GM18909 (cell line): ENCODE data around the gene LRRC47.

Source experiments
- ATAC-seq: cut with Tn5 transposase; IDR thresholded peaks from one replicate; pipeline ENCODE4 v1.9.1; 2021; ENCODE audit warnings: mild to moderate bottlenecking; ENCODE audit not compliant: unreplicated experiment, poor library complexity

The LRRC47 gene

DNA sequence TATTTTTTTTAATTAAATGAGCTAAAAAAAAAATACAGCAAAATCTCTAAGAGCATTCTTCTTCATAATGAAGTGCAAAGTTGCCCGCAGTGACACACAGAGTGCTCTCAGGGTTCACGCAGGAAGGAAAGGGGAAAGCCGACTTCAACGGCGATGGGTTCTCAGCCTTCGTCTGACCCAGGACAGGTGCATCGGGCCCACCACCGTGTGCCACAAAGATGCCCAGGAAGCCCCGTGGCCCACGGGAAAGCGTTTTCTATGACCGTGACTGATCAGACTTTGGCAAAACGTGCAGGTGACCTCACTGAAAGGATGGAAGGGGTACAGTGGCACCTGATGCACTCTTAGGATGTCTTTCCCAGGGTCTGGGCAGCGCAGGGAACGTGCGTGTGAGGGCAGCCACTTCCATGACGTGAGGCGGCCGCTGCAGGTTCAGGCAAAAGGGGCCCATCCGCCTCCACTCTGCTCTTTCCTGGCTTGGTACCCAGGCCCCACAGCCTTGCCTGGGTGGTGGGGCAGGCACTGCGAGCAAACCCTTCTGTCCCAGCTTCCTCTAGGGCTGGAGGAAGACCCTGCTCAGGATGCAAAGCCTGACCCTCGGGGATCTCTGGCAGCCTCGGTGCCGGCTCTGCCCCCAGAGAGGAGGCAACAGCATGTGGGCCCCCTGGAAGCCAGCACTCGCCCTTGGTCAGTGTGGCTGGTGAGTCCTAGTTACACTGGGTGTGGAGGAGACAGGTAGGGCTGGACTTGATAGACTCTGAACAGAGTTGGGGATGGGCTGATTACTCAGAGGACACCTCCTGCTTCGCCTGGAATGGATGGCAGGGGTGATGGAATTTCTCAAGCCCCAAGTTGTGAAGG, 8.3 kb downstream of the LRRC47 start:
- ATAC-seq = no peak

DNA sequence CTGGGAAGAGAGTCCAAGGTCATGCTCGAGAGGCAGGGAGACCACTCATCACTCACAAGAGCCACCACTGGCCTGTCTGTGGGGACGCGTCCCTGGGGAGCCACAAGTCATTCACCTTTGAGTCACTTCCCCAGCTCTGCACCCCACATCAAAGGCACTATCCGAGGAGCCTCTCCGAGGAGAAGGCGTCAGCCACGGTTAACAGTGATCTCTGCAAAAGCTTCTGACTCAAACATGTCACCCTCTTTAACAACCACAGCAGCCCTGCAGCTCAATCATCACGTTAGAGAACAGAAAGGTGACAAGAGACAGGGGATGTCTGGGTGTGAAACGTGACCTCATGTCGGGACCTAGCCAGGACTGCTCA, 9.0 kb downstream of the LRRC47 start:
- no peak for ATAC-seq

DNA sequence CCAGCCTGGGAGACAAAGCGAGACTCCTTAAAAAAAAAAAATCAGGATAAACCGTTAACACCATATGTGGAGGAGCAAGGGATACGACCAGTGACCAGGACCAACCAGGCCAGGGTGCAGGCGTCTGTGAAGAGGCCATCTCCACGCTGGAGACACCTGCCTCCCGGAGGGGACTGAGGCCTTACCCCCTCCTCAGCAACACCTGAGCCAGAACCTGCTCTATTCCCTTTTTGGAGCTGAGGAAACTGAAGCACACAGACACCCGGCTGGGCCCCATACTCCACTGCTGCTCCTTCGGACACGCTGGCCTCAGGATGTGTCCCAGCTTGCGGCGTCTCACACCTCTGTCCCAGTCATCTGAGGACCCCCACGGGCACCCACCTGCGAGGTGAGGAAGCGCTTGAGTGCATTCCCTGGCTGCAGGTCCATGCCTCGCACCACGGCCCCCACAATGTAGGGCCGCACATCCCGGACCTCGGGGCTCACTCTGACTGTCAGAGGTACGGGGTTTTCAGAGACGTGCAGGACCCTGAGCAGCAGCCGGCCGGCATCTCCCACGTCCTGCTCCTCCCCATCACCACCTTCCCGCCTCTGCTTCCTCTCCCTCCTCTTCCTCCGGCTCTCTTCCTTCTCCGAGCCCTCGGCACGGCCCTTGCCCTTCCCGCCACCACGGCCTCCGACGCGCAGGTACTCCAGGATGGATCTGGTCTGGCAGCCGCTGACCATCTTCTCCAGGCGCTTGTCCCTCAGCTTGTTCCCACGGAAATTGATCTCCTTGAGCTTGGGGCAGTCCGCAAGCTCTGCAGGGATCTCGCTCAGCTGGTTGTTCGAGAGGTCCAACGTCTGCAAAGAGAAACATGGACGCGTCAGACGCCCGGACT, 9.6 kb downstream of the LRRC47 start:
- ATAC-seq = no peak

DNA sequence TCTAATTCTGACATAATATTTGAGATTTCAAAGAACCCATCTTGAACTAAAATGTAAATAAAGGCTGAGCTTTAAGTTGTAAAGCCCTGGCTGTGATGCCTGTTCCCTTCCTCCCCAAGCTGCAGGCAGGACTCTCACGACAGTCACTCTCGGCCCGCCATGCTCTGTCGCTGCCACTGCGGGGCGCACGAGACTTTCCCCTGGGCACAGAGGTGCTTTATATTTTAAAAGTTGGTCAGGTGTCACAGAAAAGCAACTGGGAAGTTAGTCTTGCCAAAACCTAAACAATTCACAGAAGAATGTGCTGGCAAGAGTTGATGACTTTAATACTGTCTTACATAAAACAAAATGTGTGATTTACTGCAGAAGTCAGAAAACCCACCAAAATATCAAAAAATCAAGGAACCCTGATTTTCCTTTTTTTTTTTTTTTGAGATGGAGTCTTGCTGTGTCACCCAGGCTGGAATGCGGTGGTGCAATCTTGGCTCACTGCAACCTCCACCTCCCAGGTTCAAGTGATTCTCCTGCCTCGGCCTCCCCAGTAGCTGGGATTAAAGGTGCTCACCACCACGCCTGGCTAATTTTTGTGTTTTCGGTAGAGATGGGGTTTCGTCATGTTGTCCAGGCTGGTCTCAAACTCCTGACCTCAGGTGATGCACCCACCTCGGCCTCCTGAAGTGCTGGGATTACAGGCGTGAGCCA, 10.7 kb downstream of the LRRC47 start:
- no peak for ATAC-seq

DNA sequence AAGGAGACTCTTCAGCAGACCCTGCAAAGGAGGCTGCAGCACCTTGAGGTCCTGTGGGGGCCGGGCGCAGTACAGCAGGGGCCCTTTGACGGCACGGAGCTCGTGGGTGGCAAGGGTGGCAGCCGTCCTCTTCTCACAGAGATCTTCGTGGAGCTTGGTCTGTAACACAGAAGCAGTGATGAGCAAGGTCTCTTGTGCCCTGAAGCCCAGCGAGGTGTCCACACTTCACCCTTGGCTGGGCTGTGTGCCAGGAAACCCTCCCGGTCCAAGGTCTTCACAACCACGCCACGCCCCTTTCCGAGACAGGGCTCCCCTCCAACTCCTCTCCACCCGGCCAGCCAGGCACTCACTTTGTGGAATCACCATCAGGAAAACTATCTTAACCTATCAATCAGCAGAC, 11.3 kb downstream of the LRRC47 start:
- ATAC-seq = no peak

DNA sequence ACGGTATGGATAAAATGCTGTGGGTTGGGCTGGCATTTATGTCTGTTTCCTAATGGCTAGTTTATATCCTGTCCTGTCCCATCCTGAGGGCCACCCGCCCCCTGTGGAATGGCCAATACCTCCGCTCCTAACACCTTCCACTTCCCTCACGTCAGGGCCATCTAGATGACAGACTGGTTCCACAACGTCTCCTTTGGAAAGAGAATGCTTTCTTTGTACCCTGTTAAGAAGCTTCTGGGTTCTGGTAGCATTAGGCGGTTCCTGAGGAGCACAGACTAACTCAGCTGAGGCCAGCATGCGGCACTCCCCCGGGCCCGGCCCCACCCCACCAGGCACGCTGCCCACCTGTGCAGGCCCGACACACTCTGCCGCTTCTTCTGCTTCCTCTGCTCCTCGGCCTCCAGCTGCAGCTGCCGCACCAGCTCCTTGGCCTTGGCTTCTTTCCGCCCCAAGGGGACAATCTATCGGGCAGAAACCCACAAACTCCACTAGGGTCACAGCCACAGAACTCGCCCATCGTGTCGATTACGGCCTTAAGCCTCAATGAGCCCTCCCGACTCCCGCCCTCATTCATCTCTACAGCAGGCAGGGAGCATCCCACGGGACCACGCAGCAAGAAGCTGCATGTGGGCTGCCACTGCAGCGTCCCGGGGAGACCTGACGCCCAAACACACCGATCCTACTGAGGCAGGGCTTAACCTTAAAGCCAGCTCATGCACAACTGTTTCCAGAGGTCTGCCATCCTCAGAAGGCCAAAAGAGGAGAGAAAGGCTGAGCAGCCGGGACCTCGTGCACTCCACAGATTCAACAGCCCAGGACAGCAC, 12.4 kb downstream of the LRRC47 start:
- no peak for ATAC-seq

DNA sequence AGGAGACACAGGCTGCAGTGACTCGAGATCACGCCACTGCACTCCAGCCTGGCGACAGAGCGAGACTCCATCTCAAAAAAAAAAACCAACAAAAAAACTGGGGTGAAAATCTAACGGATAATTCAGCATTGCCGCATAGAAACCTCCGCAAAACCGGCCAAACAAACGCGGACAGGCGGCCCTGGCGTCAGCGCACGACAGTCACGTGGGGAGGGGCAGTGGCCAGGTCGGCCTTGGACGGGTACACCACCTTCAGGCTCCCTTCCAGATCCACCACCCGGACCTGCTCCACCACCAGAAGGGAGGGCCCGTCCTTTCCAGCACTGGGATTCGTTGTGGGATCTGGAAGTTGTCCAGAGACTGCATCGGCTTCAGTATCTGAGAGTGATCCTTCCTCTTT, 15.4 kb downstream of the LRRC47 start:
- no peak for ATAC-seq

DNA sequence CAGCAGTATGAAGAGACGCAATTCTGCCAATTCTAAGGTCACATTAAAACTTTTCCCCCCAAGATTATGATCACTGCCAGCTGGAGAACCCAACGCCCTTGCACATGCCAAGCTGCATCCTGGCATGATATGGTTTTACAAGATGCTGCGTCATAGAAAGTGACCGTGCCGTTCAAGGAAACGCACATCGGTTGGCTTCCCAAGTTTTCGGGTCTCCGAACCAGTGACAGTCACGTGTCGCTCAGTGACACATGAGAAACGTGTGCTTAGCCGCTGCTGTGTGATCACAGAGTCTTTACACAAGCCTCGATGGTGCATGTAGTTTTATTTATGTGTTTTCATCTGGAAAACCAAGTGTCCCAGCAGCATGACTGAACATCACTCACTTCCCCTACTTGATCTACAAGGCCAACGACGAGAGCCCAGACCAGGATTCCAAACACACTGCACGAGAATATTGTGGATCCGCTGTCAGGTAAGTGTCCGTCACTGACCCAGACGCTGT, 16.3 kb downstream of the LRRC47 start:
- ATAC-seq = no peak

DNA sequence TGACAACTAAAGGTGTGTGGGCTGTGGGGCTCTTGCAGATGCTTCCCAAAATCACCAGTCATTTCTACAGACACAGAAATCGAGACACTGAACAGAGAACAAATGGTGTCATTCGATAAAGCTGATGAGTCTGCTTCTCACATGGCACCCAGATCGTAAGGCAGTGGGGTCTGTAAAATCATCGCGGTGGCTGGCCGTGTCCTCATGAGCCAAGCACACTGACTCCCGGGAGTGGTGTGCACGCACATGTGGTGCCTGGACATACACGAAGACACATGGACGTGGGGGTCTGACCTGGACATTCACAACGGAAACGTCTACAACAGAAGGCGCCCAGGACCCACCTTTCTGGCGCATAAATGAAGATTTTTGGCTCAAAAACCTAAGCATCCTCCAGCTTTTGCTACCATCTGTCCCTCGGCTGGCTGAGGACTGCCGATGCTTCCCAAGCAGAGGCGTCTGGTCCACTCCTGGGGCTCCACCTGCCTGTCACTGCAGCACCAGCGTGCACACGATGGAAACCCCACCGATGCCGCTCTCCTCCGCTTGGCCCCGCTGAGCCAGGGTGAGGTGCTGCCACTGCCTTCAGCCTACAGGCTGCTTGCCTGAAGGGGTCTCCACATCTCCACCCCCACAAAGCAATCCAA, 16.9 kb downstream of the LRRC47 start:
- ATAC-seq = no peak

DNA sequence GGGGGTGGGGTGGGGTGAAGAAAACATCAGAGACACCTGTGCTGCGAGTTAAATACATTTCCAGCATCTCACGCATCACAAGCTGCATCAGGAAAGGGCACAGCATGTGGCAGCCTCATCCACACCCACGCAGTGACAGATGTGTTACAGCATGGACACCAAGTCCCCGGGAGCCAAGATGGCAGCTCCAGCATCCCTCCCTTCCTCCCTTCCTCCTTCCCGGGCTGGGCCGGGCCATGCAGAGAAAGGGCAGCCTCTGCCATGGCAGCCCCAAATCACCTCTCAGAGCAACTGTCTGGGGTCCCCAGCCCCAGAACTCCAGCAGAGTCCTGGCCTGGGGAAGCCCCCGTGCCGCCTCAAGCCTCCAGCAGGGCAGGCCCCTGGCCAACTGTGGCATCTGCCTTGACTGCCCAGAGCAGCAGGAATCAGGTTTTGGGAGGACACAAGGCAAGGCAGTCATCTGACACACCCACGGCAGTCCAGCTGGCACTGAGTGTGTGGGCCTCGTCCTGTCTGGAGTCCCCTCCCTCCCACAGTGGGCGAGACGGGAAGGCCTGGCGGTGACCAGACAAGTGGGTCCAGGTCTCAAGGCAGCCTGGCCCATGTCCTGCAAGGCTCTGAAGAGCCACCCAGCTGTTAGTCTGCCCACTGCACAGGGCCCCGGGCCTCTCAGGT, 17.6 kb downstream of the LRRC47 start:
- ATAC-seq = no peak

DNA sequence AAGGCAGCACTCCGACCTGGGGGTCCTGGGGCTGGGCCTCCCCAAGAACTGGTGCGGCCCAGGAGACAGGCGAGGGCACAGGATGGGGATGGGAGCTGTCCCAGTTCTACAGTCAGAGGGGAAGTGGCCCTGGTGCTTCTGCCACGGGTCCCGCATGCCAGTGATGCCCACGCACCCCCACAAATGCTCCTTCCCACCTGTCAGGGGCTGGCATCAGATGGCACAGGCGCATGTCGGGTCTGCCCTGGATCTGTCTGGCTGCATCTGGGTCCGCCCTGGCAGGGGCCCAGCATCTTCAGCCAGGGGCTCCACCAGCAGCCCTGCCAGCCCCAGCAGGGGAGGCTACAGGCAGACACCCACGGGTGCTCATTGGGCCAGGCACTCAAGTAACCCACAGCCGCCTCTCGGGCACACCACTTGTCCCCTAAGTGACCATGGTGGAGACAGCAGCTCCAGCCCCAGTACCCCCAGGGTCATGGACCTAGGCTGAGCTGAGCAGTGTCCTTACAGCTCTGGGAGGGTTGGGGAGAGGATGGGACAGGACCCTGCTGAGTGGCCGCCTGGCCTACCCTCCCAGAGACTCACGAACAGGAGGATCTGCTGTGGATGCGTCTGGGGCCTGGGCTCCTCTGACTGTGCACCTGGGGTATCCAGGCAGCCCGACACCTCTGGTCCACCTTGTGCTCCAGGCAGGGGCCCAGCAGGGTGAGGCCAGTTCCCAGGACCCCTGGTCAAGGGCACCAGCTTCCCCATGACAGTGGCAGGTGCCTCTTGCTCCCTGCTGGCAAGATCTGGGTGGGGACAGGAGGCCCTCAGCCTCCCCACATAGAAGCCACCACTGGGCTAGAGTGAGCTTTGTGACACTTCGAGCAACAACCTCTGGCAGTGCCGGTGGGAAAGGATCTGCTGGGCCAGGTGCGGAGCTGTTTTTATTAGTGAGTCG, 18.4 kb downstream of the LRRC47 start:
- ATAC-seq = no peak

DNA sequence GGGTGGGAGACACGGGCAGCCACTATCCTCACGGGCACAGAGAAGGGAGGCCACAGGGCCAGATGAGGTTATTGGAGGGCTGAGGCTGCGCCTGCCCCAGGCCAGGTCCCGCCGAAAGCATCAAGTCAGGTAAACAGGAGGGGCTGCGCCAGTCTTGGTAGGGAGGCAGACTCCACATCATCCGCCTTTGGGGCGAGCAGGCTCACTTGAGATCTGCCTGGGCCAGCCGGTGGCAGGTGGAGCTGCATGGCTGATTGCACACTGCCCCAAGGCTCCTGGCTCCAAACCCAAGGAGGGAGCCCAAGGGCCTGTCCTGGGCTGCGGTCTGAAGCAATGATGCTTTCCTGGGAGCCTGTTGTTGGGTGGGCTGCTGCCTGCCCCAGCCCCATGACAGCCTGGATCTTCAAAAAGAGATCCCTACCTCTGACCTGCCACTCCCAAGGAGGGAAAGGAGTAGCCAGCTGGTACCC, 19.2 kb downstream of the LRRC47 start:
- no peak for ATAC-seq

DNA sequence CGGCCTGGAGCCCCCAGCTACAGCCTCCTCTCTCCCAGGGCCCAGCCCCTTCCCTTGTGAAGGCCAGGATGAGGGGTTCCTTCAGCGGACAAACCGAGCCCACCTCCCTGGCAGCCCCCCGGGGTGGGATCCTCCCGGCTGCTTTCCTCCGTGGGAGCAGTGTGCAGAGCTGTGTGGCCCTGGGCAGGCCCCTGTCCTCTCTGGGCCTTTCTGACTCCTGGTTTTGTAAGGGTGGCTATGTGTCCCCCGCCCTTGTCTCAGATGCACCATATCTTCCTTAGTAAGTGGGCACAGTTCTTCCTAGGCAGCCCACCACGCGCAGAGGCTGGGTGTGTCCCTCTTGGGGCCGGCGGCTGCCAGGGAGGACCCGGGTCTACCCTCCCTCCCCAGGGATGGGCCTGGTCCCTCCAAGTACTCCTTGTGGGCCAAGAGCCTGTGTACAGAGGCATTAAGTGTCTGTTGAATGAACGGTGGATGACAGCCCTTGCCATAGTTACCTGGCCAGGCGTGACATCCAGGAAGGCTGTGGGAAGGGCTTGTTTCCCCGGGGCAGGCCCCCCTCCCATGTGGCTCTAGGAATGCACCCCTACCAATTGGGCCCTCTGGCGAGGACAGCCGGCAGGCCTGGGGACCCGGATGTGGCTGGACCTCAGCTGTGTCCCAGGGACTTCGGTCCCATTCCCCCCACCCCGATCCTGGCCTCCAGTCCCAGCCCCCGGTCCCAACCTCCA, 19.9 kb downstream of the LRRC47 start:
- no peak for ATAC-seq

DNA sequence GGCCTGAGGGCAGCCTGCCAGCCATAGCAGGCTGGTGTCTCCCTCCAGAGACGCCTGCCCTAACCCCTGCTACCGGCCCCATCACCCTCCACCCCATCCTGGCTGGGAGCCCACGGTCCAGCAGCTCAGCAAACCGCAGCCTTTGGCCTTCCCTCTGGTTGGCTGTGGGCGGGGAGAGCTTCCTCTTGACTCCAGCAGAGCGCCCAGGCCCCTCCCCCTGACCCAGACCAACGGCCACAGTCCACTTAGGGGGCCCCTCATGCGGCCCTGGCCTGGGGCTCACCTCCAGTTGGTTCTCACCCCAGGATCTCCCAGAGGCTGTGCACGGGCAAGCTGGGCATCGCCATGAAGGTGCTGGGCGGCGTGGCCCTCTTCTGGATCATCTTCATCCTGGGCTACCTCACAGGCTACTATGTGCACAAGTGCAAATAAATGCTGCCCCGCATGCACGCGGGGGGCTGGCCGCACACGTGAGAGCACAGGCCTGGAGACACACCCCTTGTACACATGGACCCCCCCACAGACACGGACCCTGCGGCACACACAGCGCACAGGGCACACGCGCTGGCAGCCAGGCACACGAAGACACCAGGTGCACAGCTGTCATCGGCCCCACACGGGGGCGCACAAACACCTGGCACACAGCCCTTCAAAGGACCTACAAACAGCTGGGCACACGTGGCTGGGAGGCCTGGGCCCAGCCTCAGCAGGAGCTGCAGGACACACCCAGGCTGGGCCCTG, 20.6 kb downstream of the LRRC47 start:
- ATAC-seq = no peak

DNA sequence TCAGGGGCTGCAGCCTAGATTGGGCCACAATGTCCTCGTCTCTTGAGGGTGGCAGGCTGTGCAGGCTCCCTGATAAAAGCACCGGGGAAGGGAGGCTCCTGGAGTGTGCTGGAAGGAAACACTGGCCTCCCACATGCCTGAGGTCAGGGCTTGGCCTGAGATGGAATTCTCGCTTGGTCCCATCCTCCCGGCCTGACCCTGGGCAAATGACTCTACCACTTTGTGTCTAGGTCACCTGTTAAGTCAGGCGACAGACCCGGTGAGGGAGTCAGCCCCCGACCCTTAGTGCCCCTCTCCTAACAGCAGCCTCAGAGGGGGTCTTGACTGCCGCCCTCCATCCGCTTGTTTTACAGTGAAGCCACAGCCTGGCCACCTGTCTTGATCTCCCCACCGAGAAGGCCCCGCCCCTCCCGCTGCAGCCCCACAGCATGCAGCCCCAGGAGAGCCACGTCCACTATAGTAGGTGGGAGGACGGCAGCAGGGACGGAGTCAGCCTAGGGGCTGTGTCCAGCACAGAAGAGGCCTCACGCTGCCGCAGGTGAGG, 21.3 kb downstream of the LRRC47 start:
- ATAC-seq = no peak
